ENCODE data around the gene LCN12.

DNA sequence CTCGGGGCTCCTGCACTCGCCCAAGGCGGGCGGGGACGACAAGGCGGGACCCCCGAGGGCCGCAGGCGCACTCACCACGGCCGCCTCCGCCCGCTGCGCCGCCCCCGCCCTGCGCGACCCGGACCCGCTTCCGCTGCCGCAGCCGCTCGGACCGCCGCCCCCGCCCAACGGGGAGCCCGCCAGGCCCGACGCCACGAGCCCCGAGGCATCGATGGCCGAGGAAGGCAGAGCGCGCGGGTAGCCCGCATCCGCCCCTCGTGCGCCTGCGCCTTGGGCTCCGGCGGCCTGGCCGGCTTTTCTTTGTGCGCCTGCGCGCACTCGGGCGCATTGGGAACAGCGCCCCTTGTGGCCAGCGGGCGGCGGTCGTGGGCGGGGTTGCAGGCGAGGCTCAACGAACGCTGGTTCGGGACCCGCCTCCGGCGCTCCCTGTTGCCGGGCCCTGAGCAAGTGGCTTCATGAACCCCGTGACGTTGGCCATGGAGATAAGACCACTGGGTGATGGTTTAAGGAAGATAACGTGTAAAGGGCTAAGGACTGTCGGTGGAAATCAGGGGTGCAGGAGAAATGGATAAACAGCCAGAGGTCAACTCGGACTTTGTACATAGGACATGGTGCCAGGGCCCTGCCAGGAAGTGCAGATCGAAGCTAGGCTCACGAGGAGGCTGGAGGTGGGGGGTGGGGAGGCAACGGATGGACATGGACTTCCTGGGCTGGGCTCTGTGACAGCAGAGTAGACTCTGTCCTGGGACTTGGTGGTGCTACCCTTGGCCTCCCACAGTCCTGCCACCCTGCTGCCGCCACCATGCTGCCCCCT, 7.3 kb upstream of the LCN12 start, which contains the start of the genes C8G and FBXW5:
- TF ChIP-seq, protein P1, sequence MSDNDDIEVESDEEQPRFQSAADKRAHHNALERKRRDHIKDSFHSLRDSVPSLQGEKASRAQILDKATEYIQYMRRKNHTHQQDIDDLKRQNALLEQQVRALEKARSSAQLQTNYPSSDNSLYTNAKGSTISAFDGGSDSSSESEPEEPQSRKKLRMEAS (IDR thresholded peaks at IDR 0.05; ENCODE audit: low read depth, low read length), result peak; percentile 70
- TF ChIP-seq, protein P2, sequence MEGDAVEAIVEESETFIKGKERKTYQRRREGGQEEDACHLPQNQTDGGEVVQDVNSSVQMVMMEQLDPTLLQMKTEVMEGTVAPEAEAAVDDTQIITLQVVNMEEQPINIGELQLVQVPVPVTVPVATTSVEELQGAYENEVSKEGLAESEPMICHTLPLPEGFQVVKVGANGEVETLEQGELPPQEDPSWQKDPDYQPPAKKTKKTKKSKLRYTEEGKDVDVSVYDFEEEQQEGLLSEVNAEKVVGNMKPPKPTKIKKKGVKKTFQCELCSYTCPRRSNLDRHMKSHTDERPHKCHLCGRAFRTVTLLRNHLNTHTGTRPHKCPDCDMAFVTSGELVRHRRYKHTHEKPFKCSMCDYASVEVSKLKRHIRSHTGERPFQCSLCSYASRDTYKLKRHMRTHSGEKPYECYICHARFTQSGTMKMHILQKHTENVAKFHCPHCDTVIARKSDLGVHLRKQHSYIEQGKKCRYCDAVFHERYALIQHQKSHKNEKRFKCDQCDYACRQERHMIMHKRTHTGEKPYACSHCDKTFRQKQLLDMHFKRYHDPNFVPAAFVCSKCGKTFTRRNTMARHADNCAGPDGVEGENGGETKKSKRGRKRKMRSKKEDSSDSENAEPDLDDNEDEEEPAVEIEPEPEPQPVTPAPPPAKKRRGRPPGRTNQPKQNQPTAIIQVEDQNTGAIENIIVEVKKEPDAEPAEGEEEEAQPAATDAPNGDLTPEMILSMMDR (IDR thresholded peaks at IDR 0.05; ENCODE audit: low read depth, low read length), result peak; percentile 69
- TF ChIP-seq POLR2A (IDR thresholded peaks at IDR 0.05; ENCODE audit: extremely low read depth, insufficient read length), result peak; percentile 55
- TF ChIP-seq MYC (IDR thresholded peaks at IDR 0.05; ENCODE audit: low read depth, low read length), result peak; percentile 67

Measured in NB4 (cell line).